H9 (cell line): ENCODE measurements around the gene STAP2. TPM values are rescaled to one million over a fixed set of nuclear protein-coding genes. Genes with fewer than 3 reads are reported as not detected.

Experiments used
- DNase-seq: peaks from one replicate; pipeline ENCODE4 v3.0.0-alpha.2; 2017
- H2AFZ ChIP-seq: one replicate; pipeline ENCODE4 v1.6.1; 2013; ENCODE audit warnings: mild to moderate bottlenecking, low read length, control low read depth, moderate library complexity
- H2AK5ac ChIP-seq: 2 replicates; pipeline ENCODE4 v1.6.1; 2013; ENCODE audit warnings: low read length, control low read depth, mixed read lengths; ENCODE audit not compliant: insufficient read length
- H2BK120ac ChIP-seq: one replicate; pipeline ENCODE4 v1.6.1; 2013; ENCODE audit warnings: low read depth, mild to moderate bottlenecking, low read length, control low read depth, inconsistent platforms; ENCODE audit not compliant: poor library complexity, severe bottlenecking
- H2BK12ac ChIP-seq: 2 replicates; pipeline ENCODE4 v1.6.1; 2013; ENCODE audit warnings: low read length, control low read depth, mixed read lengths, low read depth; ENCODE audit not compliant: insufficient read length
- H2BK15ac ChIP-seq: 2 replicates; pipeline ENCODE4 v1.6.1; 2013; ENCODE audit warnings: low read depth, low read length, control low read depth
- H2BK20ac ChIP-seq: one replicate; pipeline ENCODE4 v1.6.1; 2013; ENCODE audit warnings: low read depth, mild to moderate bottlenecking, low read length, control low read depth, inconsistent platforms; ENCODE audit not compliant: poor library complexity, severe bottlenecking
- H2BK5ac ChIP-seq: 2 replicates; pipeline ENCODE4 v1.6.1; 2013; ENCODE audit warnings: low read length, control low read depth, mixed read lengths; ENCODE audit not compliant: insufficient read length
- H3K14ac ChIP-seq: 2 replicates; pipeline ENCODE4 v1.6.1; 2013; ENCODE audit warnings: low read length, control low read depth; ENCODE audit not compliant: insufficient read depth
- H3K18ac ChIP-seq: 2 replicates; pipeline ENCODE4 v1.6.1; 2013; ENCODE audit warnings: low read depth, mild to moderate bottlenecking, mixed read lengths, low read length, control low read depth; ENCODE audit not compliant: insufficient read length
- H3K23ac ChIP-seq: 2 replicates; pipeline ENCODE4 v1.6.1; 2013; ENCODE audit warnings: low read length, control low read depth, mixed read lengths, low read depth; ENCODE audit not compliant: insufficient read length
- H3K23me2 ChIP-seq: 2 replicates; pipeline ENCODE4 v1.6.1; 2013; ENCODE audit warnings: low read depth, mild to moderate bottlenecking, mixed read lengths, low read length, control low read depth; ENCODE audit not compliant: insufficient read length, poor library complexity, severe bottlenecking
- H3K27ac ChIP-seq: 2 replicates; pipeline ENCODE4 v1.5.1; 2013; ENCODE audit warnings: low read length, control low read depth, mixed read lengths, low read depth; ENCODE audit not compliant: insufficient read length
- H3K27me3 ChIP-seq: 2 replicates; pipeline ENCODE4 v1.6.1; 2013; ENCODE audit warnings: low read length, control low read depth, inconsistent platforms; ENCODE audit not compliant: insufficient read depth
- H3K4ac ChIP-seq: 2 replicates; pipeline ENCODE4 v1.6.1; 2013; ENCODE audit warnings: low read depth, mild to moderate bottlenecking, control low read depth, inconsistent platforms, low read length, moderate library complexity
- H3K4me1 ChIP-seq: 2 replicates; pipeline ENCODE4 v1.6.1; 2013; ENCODE audit warnings: low read length, control low read depth, inconsistent platforms; ENCODE audit not compliant: insufficient read depth
- H3K4me2 ChIP-seq: 2 replicates; pipeline ENCODE4 v1.6.1; 2013; ENCODE audit warnings: low read length, control low read depth, mixed read lengths; ENCODE audit not compliant: insufficient read length, insufficient read depth
- H3K56ac ChIP-seq: 2 replicates; pipeline ENCODE4 v1.6.1; 2013; ENCODE audit warnings: low read depth, mild to moderate bottlenecking, mixed read lengths, low read length, control low read depth; ENCODE audit not compliant: insufficient read length
- H3K79me1 ChIP-seq: 2 replicates; pipeline ENCODE4 v1.6.1; 2013; ENCODE audit warnings: low read depth, mild to moderate bottlenecking, moderate library complexity, low read length, control low read depth, inconsistent platforms; ENCODE audit not compliant: insufficient read depth, poor library complexity, severe bottlenecking
- H3K79me2 ChIP-seq: 2 replicates; pipeline ENCODE4 v1.6.1; 2013; ENCODE audit warnings: low read length, control low read depth, inconsistent platforms; ENCODE audit not compliant: insufficient read depth
- H3K9ac ChIP-seq: 2 replicates; pipeline ENCODE4 v1.6.1; 2013; ENCODE audit warnings: low read length, control low read depth, mixed read lengths; ENCODE audit not compliant: insufficient read length; ENCODE audit errors: extremely low read depth
- H3K9me3 ChIP-seq: one replicate; pipeline ENCODE4 v1.6.1; 2013; ENCODE audit warnings: low read depth, low read length, inconsistent platforms; ENCODE audit not compliant: control insufficient read depth
- H3T11ph ChIP-seq: one replicate; pipeline ENCODE4 v1.6.1; 2013; ENCODE audit warnings: mild to moderate bottlenecking, low read length, control low read depth, inconsistent platforms
- H4K20me1 ChIP-seq: one replicate; pipeline ENCODE4 v1.6.1; 2013; ENCODE audit not compliant: control insufficient read depth, insufficient read length, insufficient read depth
- H4K5ac ChIP-seq: 2 replicates; pipeline ENCODE4 v1.6.1; 2013; ENCODE audit warnings: low read depth, mild to moderate bottlenecking, mixed read lengths, low read length, control low read depth; ENCODE audit not compliant: insufficient read length
- H4K8ac ChIP-seq: replicated peaks from 2 replicates; pipeline ENCODE4 v1.6.1; 2013; ENCODE audit warnings: low read length, control low read depth, mixed read lengths, low read depth; ENCODE audit not compliant: insufficient read length
- H4K91ac ChIP-seq: 2 replicates; pipeline ENCODE4 v1.6.1; 2013; ENCODE audit warnings: low read depth, mild to moderate bottlenecking, moderate library complexity, mixed read lengths, low read length, control low read depth; ENCODE audit not compliant: insufficient read length
- H3K27ac Mint-ChIP-seq, 3 experiments: 2 replicates in 2 of 3; 3 replicates in 1 of 3; pipeline ENCODE4 v1.8.0; 2020 to 2021; ENCODE audit warnings: mixed read lengths in 3 of 3, mild to moderate bottlenecking in 1 of 3, moderate library complexity in 1 of 3
- H3K27me3 Mint-ChIP-seq: 2 replicates; pipeline ENCODE4 v1.8.0; 2021; ENCODE audit warnings: low read depth, mild to moderate bottlenecking, moderate library complexity, mixed read lengths
- H3K36me3 Mint-ChIP-seq, 3 experiments: 2 replicates in 2 of 3; 3 replicates in 1 of 3; pipeline ENCODE4 v1.8.0; 2020 to 2021; ENCODE audit warnings: low read depth in 3 of 3, mixed read lengths in 3 of 3; ENCODE audit not compliant: insufficient read depth in 1 of 3
- H3K4me1 Mint-ChIP-seq, 2 experiments: 2 replicates each; pipeline ENCODE4 v1.8.0; 2020; ENCODE audit warnings: mixed read lengths in 2 of 2
- H3K4me3 Mint-ChIP-seq, 2 experiments: 2 replicates in 1 of 2; 3 replicates in 1 of 2; pipeline ENCODE4 v1.8.0; 2020 to 2021; ENCODE audit warnings: mild to moderate bottlenecking in 2 of 2, mixed read lengths in 2 of 2, moderate library complexity in 1 of 2
- H3K9me3 Mint-ChIP-seq, 2 experiments: 2 replicates in 1 of 2; 3 replicates in 1 of 2; pipeline ENCODE4 v1.8.0; 2020; ENCODE audit warnings: mild to moderate bottlenecking in 2 of 2, mixed read lengths in 2 of 2, moderate library complexity in 1 of 2
- WGBS: extraction: QIAGEN DNeasy Blood & Tissue Kit; methylation state at CpG from one replicate; pipeline ENCODE4 v1.1.7; 2013; ENCODE audit warnings: missing lambda C conversion rate, low lambda C conversion rate, mixed read lengths; ENCODE audit not compliant: insufficient read length; ENCODE audit errors: extremely low coverage; 5-methylcytosine and 5-hydroxymethylcytosine counted together
- total RNA-seq: library from RNA; stranded (reverse); gene quantifications from 2 replicates; pipeline ENCODE4 v1.2.1, GENCODE V29; 2021
- TF ChIP-seq, protein P1 (sequence below): fragments of 200-600 bp; sonication (generic); conservative IDR thresholded peaks from 3 replicates; pipeline ENCODE4 v1.8.0; 2021; ENCODE audit warnings: antibody characterized with exemption, mild to moderate bottlenecking

STAP2 gene
- total RNA-seq, 1 experiment from 2014 or later = 20.2 TPM

DNA sequence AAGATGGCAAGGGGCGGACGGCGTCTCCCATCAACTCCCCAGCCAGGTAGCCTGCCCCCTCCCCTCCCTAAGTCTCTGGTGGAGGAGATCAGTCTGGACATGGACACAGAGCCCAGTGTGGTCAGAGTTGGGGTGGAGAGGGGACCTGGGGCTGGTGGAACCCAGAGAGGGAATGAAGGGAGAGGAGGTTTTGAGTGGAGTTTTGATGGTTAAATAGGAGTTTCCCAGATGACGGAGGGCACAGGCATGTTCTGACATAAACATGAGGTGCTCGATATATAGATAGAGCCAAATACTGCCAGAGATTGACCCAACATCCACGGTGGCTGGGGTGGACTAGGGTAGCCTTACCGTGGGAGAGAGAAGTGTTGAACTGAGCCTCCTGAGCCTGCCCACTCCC, 20.2 kb downstream of the STAP2 start:
- Histone ChIP-seq H4K91ac (no peak overlapping the region), H3K23ac (no peak overlapping the region), H2BK20ac (no peak overlapping the region), H2BK120ac (no peak overlapping the region), H2BK5ac (no peak overlapping the region), H4K20me1 (no peaks in the 10 kb centered on the region), H3K14ac (no peak overlapping the region), H3K27ac (no peak overlapping the region), H4K5ac (no peak overlapping the region), H3K79me1 (no peaks in the 10 kb centered on the region), H3K9ac (no peak overlapping the region), H2AFZ (no peak overlapping the region), H3K4me2 (no peak overlapping the region), H3K9me3 (no peaks in the 10 kb centered on the region), H3K4ac (no peak overlapping the region), H3T11ph (no peak overlapping the region), H2AK5ac (no peak overlapping the region), H3K27me3 (no peaks in the 10 kb centered on the region), H3K56ac (no peak overlapping the region), H4K8ac (no peak overlapping the region), H2BK12ac (no peak overlapping the region), H3K79me2 (no peaks in the 10 kb centered on the region), H3K23me2 (no peaks in the 10 kb centered on the region), H2BK15ac (no peak overlapping the region), H3K18ac (no peak overlapping the region), H3K4me1 (no peaks in the 10 kb centered on the region)
- peaks cover 31% of the 10 kb centered on the region in 2 experiments for H3K9me3 Mint-ChIP-seq
- no peak overlapping the region for H3K4me3 Mint-ChIP-seq
- no peaks in the 10 kb centered on the region for H3K4me1 Mint-ChIP-seq
- no CpG with 5 or more reads among the region's 7 CpGs for WGBS
- H3K27ac Mint-ChIP-seq = no peak overlapping the region
- TF ChIP-seq, protein P1, sequence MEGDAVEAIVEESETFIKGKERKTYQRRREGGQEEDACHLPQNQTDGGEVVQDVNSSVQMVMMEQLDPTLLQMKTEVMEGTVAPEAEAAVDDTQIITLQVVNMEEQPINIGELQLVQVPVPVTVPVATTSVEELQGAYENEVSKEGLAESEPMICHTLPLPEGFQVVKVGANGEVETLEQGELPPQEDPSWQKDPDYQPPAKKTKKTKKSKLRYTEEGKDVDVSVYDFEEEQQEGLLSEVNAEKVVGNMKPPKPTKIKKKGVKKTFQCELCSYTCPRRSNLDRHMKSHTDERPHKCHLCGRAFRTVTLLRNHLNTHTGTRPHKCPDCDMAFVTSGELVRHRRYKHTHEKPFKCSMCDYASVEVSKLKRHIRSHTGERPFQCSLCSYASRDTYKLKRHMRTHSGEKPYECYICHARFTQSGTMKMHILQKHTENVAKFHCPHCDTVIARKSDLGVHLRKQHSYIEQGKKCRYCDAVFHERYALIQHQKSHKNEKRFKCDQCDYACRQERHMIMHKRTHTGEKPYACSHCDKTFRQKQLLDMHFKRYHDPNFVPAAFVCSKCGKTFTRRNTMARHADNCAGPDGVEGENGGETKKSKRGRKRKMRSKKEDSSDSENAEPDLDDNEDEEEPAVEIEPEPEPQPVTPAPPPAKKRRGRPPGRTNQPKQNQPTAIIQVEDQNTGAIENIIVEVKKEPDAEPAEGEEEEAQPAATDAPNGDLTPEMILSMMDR = no peak
- H3K36me3 Mint-ChIP-seq = peaks cover 52 to 67% (median 61%) of the 10 kb centered on the region in 3 experiments
- DNase-seq = no peak
- no peaks in the 10 kb centered on the region; the same call in none of the 2 replicates for H3K27me3 Mint-ChIP-seq
